ENCODE results near the gene RNGTT. TPM values are rescaled to one million over a fixed set of nuclear protein-coding genes. Genes with fewer than 3 reads are reported as not detected.

The RNGTT gene
- total RNA-seq, 6 donors from 2014 or later, result 8.9 to 22.4 (median 12.5) TPM

GRCh38 chr6:88825856-88826255 lies 137.6 kb downstream of the RNGTT start:
- no peak for ATAC-seq (ENCODE audit: low FRiP score in 2 of 2)
- Histone ChIP-seq H3K4me3 (no peak overlapping the region), H3K36me3 (peaks cover 0 to 4% (median 0%) of the 10 kb centered on the region in 4 donors), H3K27ac (no peak overlapping the region), H3K27me3 (no peaks in the 10 kb centered on the region), H3K4me1 (no peaks in the 10 kb centered on the region), H3K9me3 (peaks cover 0 to 5% (median 0%) of the 10 kb centered on the region in 4 donors)
- TF ChIP-seq POLR2AphosphoS5 (IDR thresholded peaks at IDR 0.05) (no peak), POLR2A (IDR thresholded peaks at IDR 0.05) (no peak), CTCF (IDR thresholded peaks at IDR 0.05) (no peak), EP300 (IDR thresholded peaks at IDR 0.05) (no peak)
- DNase-seq, result no peak
- 80 to 90% methylated on average over 3 of the region's 3 CpGs for WGBS, 2 donors

GRCh38 chr6:88823998-88824397 lies 139.4 kb downstream of the RNGTT start:
- WGBS, 2 donors, result 72 to 77% methylated on average over 2 of the region's 2 CpGs
- H3K4me1 ChIP-seq, result no peaks in the 10 kb centered on the region
- H3K9me3 ChIP-seq, result no peaks in the 10 kb centered on the region
- ATAC-seq (ENCODE audit: low FRiP score in 2 of 2) (no peak), DNase-seq (no peak)
- peaks cover 0 to 4% (median 0%) of the 10 kb centered on the region in 4 donors for H3K36me3 ChIP-seq
- no peak overlapping the region for H3K4me3 ChIP-seq
- H3K27me3 ChIP-seq, result no peaks in the 10 kb centered on the region
- H3K27ac ChIP-seq, result no peak overlapping the region
- TF ChIP-seq POLR2AphosphoS5 (IDR thresholded peaks at IDR 0.05), result no peak
- no peak for TF ChIP-seq CTCF (IDR thresholded peaks at IDR 0.05)
- no peak for TF ChIP-seq POLR2A (IDR thresholded peaks at IDR 0.05)
- TF ChIP-seq EP300 (IDR thresholded peaks at IDR 0.05), result no peak

DNA sequence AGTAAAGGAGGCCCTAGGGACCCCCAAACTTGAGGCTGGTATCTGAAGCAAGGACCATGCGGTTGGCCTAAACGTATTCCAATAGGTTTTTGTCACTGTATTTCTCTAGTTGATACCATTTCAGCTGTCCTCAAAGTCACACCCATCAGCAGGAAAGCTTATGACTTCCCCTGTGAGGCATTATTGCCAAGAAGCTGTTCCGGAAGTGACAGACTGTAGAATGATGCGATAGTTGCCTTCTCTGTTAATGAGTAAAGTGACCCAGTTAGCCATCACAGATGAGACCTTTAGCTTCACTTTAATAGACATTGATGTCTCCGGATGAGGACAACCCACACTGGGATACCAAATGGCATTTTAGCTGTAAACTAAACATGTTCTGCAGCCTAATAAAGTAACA lies 147.9 kb downstream of the RNGTT start:
- 85 to 86% methylated on average over 5 of the region's 5 CpGs for WGBS, 2 donors
- Histone ChIP-seq H3K4me1 (peaks cover 0 to 6% (median 0%) of the 10 kb centered on the region in 4 donors), H3K9me3 (no peaks in the 10 kb centered on the region), H3K27ac (no peak overlapping the region), H3K4me3 (no peak overlapping the region), H3K27me3 (no peaks in the 10 kb centered on the region), H3K36me3 (no peaks in the 10 kb centered on the region)
- ATAC-seq (ENCODE audit: low FRiP score in 2 of 2) (no peak), DNase-seq (no peak)
- TF ChIP-seq EP300 (IDR thresholded peaks at IDR 0.05), result no peak
- no peak for TF ChIP-seq POLR2AphosphoS5 (IDR thresholded peaks at IDR 0.05)
- TF ChIP-seq CTCF (IDR thresholded peaks at IDR 0.05), result no peak

- no peak for TF ChIP-seq EP300 (IDR thresholded peaks at IDR 0.05)
- no peak for TF ChIP-seq POLR2AphosphoS5 (IDR thresholded peaks at IDR 0.05)
- no peak for TF ChIP-seq CTCF (IDR thresholded peaks at IDR 0.05)
- TF ChIP-seq POLR2A (IDR thresholded peaks at IDR 0.05), result no peak
- no peak overlapping the region for H3K4me3 ChIP-seq
- H3K36me3 ChIP-seq, result no peaks in the 10 kb centered on the region
- H3K9me3 ChIP-seq, result no peaks in the 10 kb centered on the region
- H3K27me3 ChIP-seq, result no peaks in the 10 kb centered on the region
- DNase-seq (no peak), ATAC-seq (ENCODE audit: low FRiP score in 2 of 2) (no peak)
- H3K4me1 ChIP-seq, result peaks cover 0 to 6% (median 0%) of the 10 kb centered on the region in 4 donors
- 29 to 50% methylated on average over 1 of the region's 1 CpG for WGBS, 2 donors
- H3K27ac ChIP-seq, result no peak overlapping the region
These were observed 148.5 kb downstream of the RNGTT start for GRCh38 chr6:88814909-88815308.

GRCh38 chr6:88813045-88813444 lies 150.4 kb downstream of the RNGTT start:
- H3K36me3 ChIP-seq, result no peaks in the 10 kb centered on the region
- H3K27me3 ChIP-seq, result no peaks in the 10 kb centered on the region
- H3K9me3 ChIP-seq, result no peaks in the 10 kb centered on the region
- 76 to 88% methylated on average over 5 of the region's 5 CpGs for WGBS, 2 donors
- H3K4me3 ChIP-seq, result no peak overlapping the region
- ATAC-seq (ENCODE audit: low FRiP score in 2 of 2) (no peak), DNase-seq (no peak)
- no peak for TF ChIP-seq CTCF (IDR thresholded peaks at IDR 0.05)
- no peak for TF ChIP-seq POLR2A (IDR thresholded peaks at IDR 0.05)
- no peak for TF ChIP-seq EP300 (IDR thresholded peaks at IDR 0.05)
- TF ChIP-seq POLR2AphosphoS5 (IDR thresholded peaks at IDR 0.05), result no peak
- no peak overlapping the region for H3K27ac ChIP-seq
- H3K4me1 ChIP-seq, result peaks cover 0 to 6% (median 0%) of the 10 kb centered on the region in 4 donors

Measured in upper lobe of left lung (tissue), 6 donors.